ENCODE results near the gene CEP192.
A peak's percentile ranks its signal among the peaks of the same experiment; 100 is the strongest.
"Not testable (repeated sequence)": the region's sequence is repeated elsewhere in the genome, so short reads cannot be mapped to it uniquely, and the experiment has no call there.

The CEP192 gene

GRCh38 chr18:12990123-12990475 is 1.1 kb upstream of the CEP192 start:
- DNase-seq (ENCODE audit: low spot score) = no peak

- DNase-seq (ENCODE audit: low spot score) = no peak
Observed at GRCh38 chr18:12990641-12990966, 558 bp upstream of the CEP192 start.

- no peak for DNase-seq (ENCODE audit: low spot score)
Observed at GRCh38 chr18:12991821-12992179, 638 bp downstream of the CEP192 start.

- no peak for DNase-seq (ENCODE audit: low spot score)
Observed at GRCh38 chr18:12993439-12993838, 2.3 kb downstream of the CEP192 start.

GRCh38 chr18:12995424-12995823 is 4.3 kb downstream of the CEP192 start:
- no peak for DNase-seq (ENCODE audit: low spot score)

GRCh38 chr18:12995952-12996477 is 4.9 kb downstream of the CEP192 start:
- DNase-seq (ENCODE audit: low spot score) = no peak

GRCh38 chr18:12996661-12997292 is 5.6 kb downstream of the CEP192 start:
- no peak for DNase-seq (ENCODE audit: low spot score)

- not testable (repeated sequence) for DNase-seq (ENCODE audit: low spot score)
Observed at GRCh38 chr18:12997330-12997729, 6.2 kb downstream of the CEP192 start.

- no peak for DNase-seq (ENCODE audit: low spot score)
Observed at GRCh38 chr18:12998332-12999060, 7.3 kb downstream of the CEP192 start.

- no peak for DNase-seq (ENCODE audit: low spot score)
Observed at GRCh38 chr18:13003466-13003896, 12.3 kb downstream of the CEP192 start.

GRCh38 chr18:13004396-13004795 is 13.2 kb downstream of the CEP192 start:
- no peak for DNase-seq (ENCODE audit: low spot score)

- DNase-seq (ENCODE audit: low spot score) = no peak
Observed at GRCh38 chr18:13005289-13005688, 14.1 kb downstream of the CEP192 start.

- DNase-seq (ENCODE audit: low spot score) = peak; percentile 40
Observed at GRCh38 chr18:13006531-13007247, 15.5 kb downstream of the CEP192 start.

GRCh38 chr18:13007248-13007560 is 16.0 kb downstream of the CEP192 start:
- no peak for DNase-seq (ENCODE audit: low spot score)

- no peak for DNase-seq (ENCODE audit: low spot score)
Observed at GRCh38 chr18:13011719-13012118, 20.6 kb downstream of the CEP192 start.

- DNase-seq (ENCODE audit: low spot score) = no peak
Observed at GRCh38 chr18:13014232-13014631, 23.1 kb downstream of the CEP192 start.

GRCh38 chr18:13014818-13015217 is 23.7 kb downstream of the CEP192 start:
- no peak for DNase-seq (ENCODE audit: low spot score)

- no peak for DNase-seq (ENCODE audit: low spot score)
Observed at GRCh38 chr18:13017247-13017875, 26.2 kb downstream of the CEP192 start.

- no peak for DNase-seq (ENCODE audit: low spot score)
Observed at GRCh38 chr18:13018374-13018773, 27.2 kb downstream of the CEP192 start.

- no peak for DNase-seq (ENCODE audit: low spot score)
Observed at GRCh38 chr18:13019301-13019700, 28.1 kb downstream of the CEP192 start.

GRCh38 chr18:13022644-13023043 is 31.5 kb downstream of the CEP192 start:
- DNase-seq (ENCODE audit: low spot score) = no peak

GRCh38 chr18:13025233-13025632 is 34.1 kb downstream of the CEP192 start:
- DNase-seq (ENCODE audit: low spot score) = no peak

All from Ammon's horn (tissue), 1 donor.